ENCODE measurements around the gene EPS8L1. TPM values are rescaled to one million over a fixed set of nuclear protein-coding genes. Genes with fewer than 3 reads are reported as not detected.

Gene EPS8L1
- total and polyA plus RNA-seq, 2 donors (not counting 1 experiment from before 2014, with no cell fraction given) = 0.72 to 1.0 TPM

DNA sequence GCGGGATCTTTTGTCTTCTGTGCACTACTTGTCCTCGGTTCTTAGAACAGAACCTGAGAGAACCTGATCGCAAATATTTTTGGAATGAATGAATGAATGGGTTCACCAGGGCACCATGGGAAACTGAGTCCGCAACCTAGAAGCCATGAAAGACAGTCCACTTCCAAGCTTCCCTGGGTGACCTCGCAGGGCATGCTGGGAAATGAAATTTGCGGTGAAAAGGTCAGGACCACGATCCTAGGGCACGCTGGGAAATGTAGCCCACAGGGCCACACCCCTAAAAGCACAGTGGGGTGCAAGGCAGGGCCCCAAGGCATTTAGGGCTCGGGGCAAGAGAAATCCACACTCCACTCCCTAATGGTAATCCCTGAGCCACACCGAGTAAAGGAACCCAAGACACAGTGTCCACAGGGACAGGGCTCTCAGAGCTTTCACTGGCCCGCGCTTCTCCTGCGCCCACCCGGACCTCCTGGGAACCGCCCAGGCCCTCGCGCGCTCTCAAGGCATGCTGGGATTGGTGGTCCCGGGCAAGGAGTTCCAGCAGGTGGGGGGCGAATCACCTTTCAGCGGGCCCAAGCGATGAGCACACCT lies 42.8 kb downstream of the EPS8L1 start:
- H3K4me1 ChIP-seq (ENCODE audit: control insufficient read depth in 2 of 2, insufficient read depth in 2 of 2, low read length in 2 of 2) = peaks cover 12 to 35% of the 10 kb centered on the region in 2 donors
- CTCF ChIA-PET = interaction anchor here (0.7 to 1.8 kb wide), 3 partner anchors 22 to 396 kb away, joined by 3 to 10 read pairs (median 3); no protein-coding TSS in a partner anchor
- peak overlapping the region; percentile 98 for H3K4me3 Mint-ChIP-seq
- peaks cover 36% of the 10 kb centered on the region for H4K20me1 ChIP-seq (ENCODE audit: control insufficient read depth, insufficient read depth, low read length, poor library complexity, severe bottlenecking)
- no peaks in the 10 kb centered on the region for H3K36me3 ChIP-seq (replicated peaks in 1 of 2; ENCODE audit: control extremely low read depth in 1 of 2, control insufficient read depth in 1 of 2, extremely low read depth in 1 of 2, insufficient read depth in 2 of 2, low read length in 1 of 2)
- peaks cover 10% of the 10 kb centered on the region for H3K27me3 Mint-ChIP-seq
- peaks cover 36% of the 10 kb centered on the region for H3K79me2 ChIP-seq (ENCODE audit: control insufficient read depth, insufficient read depth, low read length)
- ATAC-seq (ENCODE audit: low read depth) (no peak), DNase-seq (no peak)
- H3K4me1 Mint-ChIP-seq = peaks cover 44% of the 10 kb centered on the region
- peak overlapping the region; percentile 42 to 83 (median 63) for H3K4me3 ChIP-seq (ENCODE audit: control extremely low read depth in 1 of 5, extremely low read depth in 1 of 5, insufficient read depth in 1 of 5, low read depth in 2 of 5, low read length in 4 of 5)
- no peak overlapping the region for H3K27ac ChIP-seq (ENCODE audit: low read length in 2 of 2)
- H3K9me3 Mint-ChIP-seq (ENCODE audit: insufficient read depth) = no peaks in the 10 kb centered on the region
- H3K27me3 ChIP-seq (replicated peaks in 1 of 4; ENCODE audit: control extremely low read depth in 1 of 4, control insufficient read depth in 3 of 4, insufficient read depth in 4 of 4, low read length in 3 of 4) = no peaks in the 10 kb centered on the region
- peak overlapping the region; percentile 87 for H2AFZ ChIP-seq (ENCODE audit: insufficient read depth, low read depth, low read length, poor library complexity, severe bottlenecking)
- WGBS (ENCODE audit: insufficient coverage) = 34% methylated on average over 20 of the region's 22 CpGs
- POLR2A ChIA-PET = interaction anchor here (1.1 to 1.2 kb wide), 2 partner anchors 31 to 481 kb away, joined by 3 read pairs; partner anchors contain the start of gene FIZ1
- no peaks in the 10 kb centered on the region for H3K9me3 ChIP-seq (ENCODE audit: control extremely low read depth in 1 of 3, control insufficient read depth in 2 of 3, insufficient read depth in 1 of 3, low read length in 2 of 3)
- H3K27ac Mint-ChIP-seq = no peak overlapping the region
- TF ChIP-seq EZH2 (IDR thresholded peaks at IDR 0.05; ENCODE audit: borderline replicate concordance, insufficient read depth, low read depth, low read length, poor library complexity, severe bottlenecking) (no peak), CTCF (IDR thresholded peaks at IDR 0.05) (no peak)
- peak overlapping the region; percentile 90 for H3K4me2 ChIP-seq (replicated peaks; ENCODE audit: low read depth, low read length, poor library complexity, severe bottlenecking)
- intact Hi-C loops (cut with micrococcal nuclease) = loop anchor here (5.0 to 10.0 kb wide), 4 partner anchors 114 to 1004 kb away; partner anchors contain the start of genes EPN1, PRPF31 and TFPT
- peak overlapping the region; percentile 82 for H3K9ac ChIP-seq (ENCODE audit: low read length)

- H3K9me3 Mint-ChIP-seq (ENCODE audit: insufficient read depth) = no peaks in the 10 kb centered on the region
- Histone ChIP-seq H3K27me3 (replicated peaks in 1 of 4; ENCODE audit: control extremely low read depth in 1 of 4, control insufficient read depth in 3 of 4, insufficient read depth in 4 of 4, low read length in 3 of 4) (no peaks in the 10 kb centered on the region), H3K36me3 (replicated peaks in 1 of 2; ENCODE audit: control extremely low read depth in 1 of 2, control insufficient read depth in 1 of 2, extremely low read depth in 1 of 2, insufficient read depth in 2 of 2, low read length in 1 of 2) (no peaks in the 10 kb centered on the region), H4K20me1 (ENCODE audit: control insufficient read depth, insufficient read depth, low read length, poor library complexity, severe bottlenecking) (peaks cover 30% of the 10 kb centered on the region), H3K27ac (ENCODE audit: low read length in 2 of 2) (no peak overlapping the region), H3K79me2 (ENCODE audit: control insufficient read depth, insufficient read depth, low read length) (peaks cover 32% of the 10 kb centered on the region), H2AFZ (ENCODE audit: insufficient read depth, low read depth, low read length, poor library complexity, severe bottlenecking) (no peak overlapping the region), H3K9me3 (ENCODE audit: control extremely low read depth in 1 of 3, control insufficient read depth in 2 of 3, insufficient read depth in 1 of 3, low read length in 2 of 3) (no peaks in the 10 kb centered on the region), H3K4me3 (ENCODE audit: control extremely low read depth in 1 of 5, extremely low read depth in 1 of 5, insufficient read depth in 1 of 5, low read depth in 2 of 5, low read length in 4 of 5) (no peak overlapping the region), H3K4me1 (ENCODE audit: control insufficient read depth in 2 of 2, insufficient read depth in 2 of 2, low read length in 2 of 2) (peaks cover 12 to 30% of the 10 kb centered on the region in 2 donors), H3K9ac (ENCODE audit: low read length) (no peak overlapping the region), H3K4me2 (replicated peaks; ENCODE audit: low read depth, low read length, poor library complexity, severe bottlenecking) (no peak overlapping the region)
- H3K27me3 Mint-ChIP-seq = peaks cover 16% of the 10 kb centered on the region
- POLR2A ChIA-PET = interaction anchor here (0.7 kb wide), 1 partner anchor 18 kb away, joined by 3 read pairs; no protein-coding TSS in a partner anchor
- TF ChIP-seq CTCF (IDR thresholded peaks at IDR 0.05) = no peak
- TF ChIP-seq EZH2 (IDR thresholded peaks at IDR 0.05; ENCODE audit: borderline replicate concordance, insufficient read depth, low read depth, low read length, poor library complexity, severe bottlenecking) = no peak
- peak overlapping the region; percentile 98 for H3K4me3 Mint-ChIP-seq
- CTCF ChIA-PET = interaction anchor here (1.8 kb wide), 1 partner anchor 22 kb away, joined by 10 read pairs; no protein-coding TSS in a partner anchor
- WGBS (ENCODE audit: insufficient coverage) = 87% methylated on average over 11 of the region's 14 CpGs
- no peak overlapping the region for H3K27ac Mint-ChIP-seq
- no peak for ATAC-seq (ENCODE audit: low read depth)
- intact Hi-C loops (cut with micrococcal nuclease) = loop anchor here (5.0 to 10.0 kb wide), 4 partner anchors 114 to 1004 kb away; partner anchors contain the start of genes EPN1, PRPF31 and TFPT
- no peak for DNase-seq
- H3K4me1 Mint-ChIP-seq = peaks cover 41% of the 10 kb centered on the region
Measured at GRCh38 chr19:55119053-55119452, 43.4 kb downstream of the EPS8L1 start.

Data from B cell (primary cell).